HG03469 (cell line): ENCODE results near the gene CKS1B.

ENCODE experiments used
- ATAC-seq: cut with Tn5 transposase; IDR thresholded peaks from one replicate; pipeline ENCODE4 v1.9.1; 2021; ENCODE audit warnings: mild to moderate bottlenecking, moderate library complexity, moderate number of reproducible peaks; ENCODE audit not compliant: unreplicated experiment

Gene CKS1B

GRCh38 chr1:155000411-155000725 is 25.9 kb downstream of the CKS1B start:
- no peak for ATAC-seq

GRCh38 chr1:155000726-155001424 is 26.4 kb downstream of the CKS1B start:
- peak; percentile 22 for ATAC-seq

- no peak for ATAC-seq
These were observed 26.9 kb downstream of the CKS1B start for GRCh38 chr1:155001425-155001674.

- no peak for ATAC-seq
These were observed 27.4 kb downstream of the CKS1B start for GRCh38 chr1:155001675-155002463.

GRCh38 chr1:155002464-155003226 is 28.2 kb downstream of the CKS1B start, which contains the start of gene ZBTB7B:
ZBTB7B (plus strand) TSS chr1:155002802; CDS start chr1:155014661, 11,859 bp downstream.
- ATAC-seq = no peak

GRCh38 chr1:155003227-155003765 is 28.8 kb downstream of the CKS1B start:
- no peak for ATAC-seq

- no peak for ATAC-seq
These were observed 29.4 kb downstream of the CKS1B start for GRCh38 chr1:155003766-155004351.

GRCh38 chr1:155004352-155005075 is 30.0 kb downstream of the CKS1B start:
- no peak for ATAC-seq

GRCh38 chr1:155005076-155006011 is 30.9 kb downstream of the CKS1B start:
- ATAC-seq = no peak

- no peak for ATAC-seq
These were observed 32.2 kb downstream of the CKS1B start for GRCh38 chr1:155006601-155007101.

- no peak for ATAC-seq
These were observed 32.9 kb downstream of the CKS1B start for GRCh38 chr1:155007251-155007828.

GRCh38 chr1:155008015-155008941 is 33.8 kb downstream of the CKS1B start:
- no peak for ATAC-seq

GRCh38 chr1:155009221-155009711 is 34.8 kb downstream of the CKS1B start:
- ATAC-seq = no peak

- ATAC-seq = no peak
These were observed 35.3 kb downstream of the CKS1B start for GRCh38 chr1:155009742-155010141.

- no peak for ATAC-seq
These were observed 35.9 kb downstream of the CKS1B start for GRCh38 chr1:155010211-155010918.

- no peak for ATAC-seq
These were observed 36.5 kb downstream of the CKS1B start for GRCh38 chr1:155011004-155011416.

- ATAC-seq = no peak
These were observed 37.0 kb downstream of the CKS1B start for GRCh38 chr1:155011437-155012025.
